Stimulated activated CD4-positive, alpha-beta T cell treated with anti-CD3 and anti-CD28 coated beads, Interleukin-4, amount 100 ng/mL, for 4 hours (primary cell): Measurements from ENCODE around the gene SMARCE1.
A peak's percentile ranks its signal among the peaks of the same experiment; 100 is the strongest.

Experiments used
- DNase-seq, 2 experiments: peaks; one replicate each; pipeline ENCODE4 v3.0.0-alpha.2; 2020

SMARCE1 gene

GRCh38 chr17:40645291-40645690 is 2.3 kb downstream of the SMARCE1 start:
- no peak for DNase-seq

- no peak for DNase-seq
These were observed 9.7 kb downstream of the SMARCE1 start for GRCh38 chr17:40637931-40638330.

- no peak for DNase-seq
These were observed 13.7 kb downstream of the SMARCE1 start for GRCh38 chr17:40633871-40634270.

- no peak for DNase-seq
These were observed 15.4 kb downstream of the SMARCE1 start for GRCh38 chr17:40632216-40632615.

- DNase-seq, result no peak
These were observed 17.8 kb downstream of the SMARCE1 start for GRCh38 chr17:40629842-40630241.

- no peak for DNase-seq
These were observed 22.3 kb downstream of the SMARCE1 start for GRCh38 chr17:40625311-40625710.

- no peak for DNase-seq
These were observed 24.0 kb downstream of the SMARCE1 start for GRCh38 chr17:40623419-40624210.

- no peak for DNase-seq
These were observed 25.1 kb downstream of the SMARCE1 start for GRCh38 chr17:40622509-40622928.

GRCh38 chr17:40621578-40621977 is 26.0 kb downstream of the SMARCE1 start:
- DNase-seq, result no peak

GRCh38 chr17:40621019-40621418 is 26.6 kb downstream of the SMARCE1 start:
- no peak for DNase-seq

GRCh38 chr17:40618754-40619625 is 28.6 kb downstream of the SMARCE1 start:
- DNase-seq, result no peak

GRCh38 chr17:40617678-40618240 is 29.9 kb downstream of the SMARCE1 start:
- DNase-seq, result no peak

- DNase-seq, result no peak
These were observed 31.0 kb downstream of the SMARCE1 start for GRCh38 chr17:40616592-40616991.

GRCh38 chr17:40615841-40616476 is 31.7 kb downstream of the SMARCE1 start:
- DNase-seq, result no peak

- no peak for DNase-seq
These were observed 32.4 kb downstream of the SMARCE1 start for GRCh38 chr17:40615068-40615840.

- no peak for DNase-seq
These were observed 33.1 kb downstream of the SMARCE1 start for GRCh38 chr17:40614431-40615067.

GRCh38 chr17:40613467-40614154 is 34.0 kb downstream of the SMARCE1 start:
- no peak for DNase-seq

GRCh38 chr17:40612599-40613244 is 34.9 kb downstream of the SMARCE1 start:
- peak; percentile 42 to 64 for DNase-seq

GRCh38 chr17:40611840-40612474 is 35.7 kb downstream of the SMARCE1 start:
- no peak for DNase-seq

GRCh38 chr17:40610359-40610758 is 37.3 kb downstream of the SMARCE1 start:
- DNase-seq, result no peak
